ENCODE measurements around the gene HOXB6.

DNA sequence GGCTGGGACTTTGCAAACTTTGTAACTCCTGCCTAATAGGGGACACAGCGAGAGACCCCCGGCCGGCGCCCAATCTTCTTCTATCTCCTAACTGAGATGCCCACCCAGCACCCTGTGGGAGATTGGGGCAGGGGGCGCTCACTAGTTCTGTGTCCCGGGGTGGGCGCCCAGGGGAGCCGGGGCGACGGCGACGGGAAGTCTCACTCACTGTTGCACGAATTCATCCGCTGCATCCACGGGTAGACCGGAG lies 7.3 kb downstream of the HOXB6 start:
- TF ChIP-seq EZH2 (IDR thresholded peaks at IDR 0.05) (no peak), POLR2AphosphoS5 (IDR thresholded peaks at IDR 0.05; ENCODE audit: borderline replicate concordance, low read depth, low read length) (no peak), FOXP2 (optimal IDR thresholded peaks at IDR 0.05; ENCODE audit: control extremely low read depth, extremely low read length, insufficient read depth) (no peak)

Data from SK-N-MC (cell line).